AG09319 (cell line): ENCODE results near the gene ROPN1.
"Not testable (repeated sequence)": the region's sequence is repeated elsewhere in the genome, so short reads cannot be mapped to it uniquely, and the experiment has no call there.

Experiments used
- DNase-seq: peaks from one replicate; pipeline ENCODE4 v3.0.0-alpha.2; 2010; ENCODE audit warnings: low read depth; ENCODE audit errors: extremely low read depth
- TF ChIP-seq, protein P1 (sequence below): IDR thresholded peaks from 2 replicates; pipeline ENCODE4 v1.5.1; 2011; ENCODE audit warnings: low read depth, mild to moderate bottlenecking, inconsistent platforms, low read length, moderate library complexity

Gene ROPN1

DNA sequence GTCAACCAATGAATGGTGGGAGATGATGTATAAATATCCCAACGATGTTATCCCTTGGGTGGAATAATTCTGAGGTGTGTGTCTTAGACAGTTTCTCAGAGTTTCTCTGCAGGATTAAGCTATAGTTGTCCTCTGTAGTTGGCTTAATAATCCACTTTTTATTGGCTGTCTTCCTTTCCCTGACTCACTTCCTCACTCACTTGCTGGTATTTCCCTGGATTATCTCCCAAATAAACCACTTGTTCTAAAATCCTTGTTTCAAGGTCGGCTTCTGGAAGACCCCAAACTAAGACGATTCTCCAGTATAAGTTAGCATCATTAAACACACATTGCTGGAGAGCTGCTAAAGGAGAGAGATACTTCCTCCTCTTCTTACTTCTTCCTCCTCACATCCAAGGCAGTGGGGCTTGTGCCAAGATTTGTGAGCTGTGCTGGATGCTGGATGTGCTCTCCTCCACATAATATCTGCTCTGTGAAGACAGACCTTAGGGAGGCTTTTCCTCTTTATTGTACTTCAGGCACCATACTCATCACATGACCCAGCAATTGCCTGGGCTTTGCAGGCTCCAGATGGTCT, 22.5 kb upstream of the ROPN1 start:
- no peak for DNase-seq
- TF ChIP-seq, protein P1, sequence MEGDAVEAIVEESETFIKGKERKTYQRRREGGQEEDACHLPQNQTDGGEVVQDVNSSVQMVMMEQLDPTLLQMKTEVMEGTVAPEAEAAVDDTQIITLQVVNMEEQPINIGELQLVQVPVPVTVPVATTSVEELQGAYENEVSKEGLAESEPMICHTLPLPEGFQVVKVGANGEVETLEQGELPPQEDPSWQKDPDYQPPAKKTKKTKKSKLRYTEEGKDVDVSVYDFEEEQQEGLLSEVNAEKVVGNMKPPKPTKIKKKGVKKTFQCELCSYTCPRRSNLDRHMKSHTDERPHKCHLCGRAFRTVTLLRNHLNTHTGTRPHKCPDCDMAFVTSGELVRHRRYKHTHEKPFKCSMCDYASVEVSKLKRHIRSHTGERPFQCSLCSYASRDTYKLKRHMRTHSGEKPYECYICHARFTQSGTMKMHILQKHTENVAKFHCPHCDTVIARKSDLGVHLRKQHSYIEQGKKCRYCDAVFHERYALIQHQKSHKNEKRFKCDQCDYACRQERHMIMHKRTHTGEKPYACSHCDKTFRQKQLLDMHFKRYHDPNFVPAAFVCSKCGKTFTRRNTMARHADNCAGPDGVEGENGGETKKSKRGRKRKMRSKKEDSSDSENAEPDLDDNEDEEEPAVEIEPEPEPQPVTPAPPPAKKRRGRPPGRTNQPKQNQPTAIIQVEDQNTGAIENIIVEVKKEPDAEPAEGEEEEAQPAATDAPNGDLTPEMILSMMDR, result no peak

DNA sequence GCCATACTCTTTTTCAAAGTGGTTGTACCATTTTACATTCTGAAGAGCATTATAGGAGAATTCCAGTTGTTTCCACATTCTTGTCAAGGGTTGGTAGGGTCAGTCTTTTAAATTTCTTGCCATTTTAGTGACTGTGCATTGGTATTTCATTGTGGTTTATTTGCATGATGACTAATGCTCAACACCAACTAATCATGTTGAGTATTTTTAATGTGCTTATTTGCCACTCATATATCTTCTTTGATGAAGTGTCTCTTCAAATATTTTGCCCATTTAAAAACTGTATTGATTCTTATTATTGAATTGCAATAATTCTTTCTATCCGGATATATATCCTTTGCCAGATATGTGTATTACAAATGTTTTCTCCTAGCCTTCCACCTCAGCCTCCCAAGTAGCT, 16.4 kb upstream of the ROPN1 start:
- not testable (repeated sequence) for DNase-seq

DNA sequence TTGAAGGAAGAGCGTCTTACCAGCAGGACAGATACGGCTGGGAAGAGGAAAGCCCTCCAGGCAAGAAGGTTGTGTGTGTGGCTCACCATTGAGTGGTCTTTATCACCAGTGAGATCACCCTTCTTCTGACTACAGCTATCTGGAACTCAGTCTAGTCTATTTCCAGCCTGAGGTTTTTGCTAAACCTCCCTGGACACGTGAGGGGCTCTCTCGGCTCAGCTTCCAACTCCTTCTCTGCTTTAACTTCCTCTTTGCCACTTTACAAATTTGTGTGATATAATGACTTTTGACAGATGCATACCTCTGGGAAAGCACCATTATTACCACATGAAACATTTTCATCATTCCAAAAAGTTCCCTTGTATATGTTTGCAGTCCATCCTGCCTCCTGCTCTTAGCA, 15.3 kb upstream of the ROPN1 start:
- TF ChIP-seq, protein P1, result no peak
- no peak for DNase-seq

DNA sequence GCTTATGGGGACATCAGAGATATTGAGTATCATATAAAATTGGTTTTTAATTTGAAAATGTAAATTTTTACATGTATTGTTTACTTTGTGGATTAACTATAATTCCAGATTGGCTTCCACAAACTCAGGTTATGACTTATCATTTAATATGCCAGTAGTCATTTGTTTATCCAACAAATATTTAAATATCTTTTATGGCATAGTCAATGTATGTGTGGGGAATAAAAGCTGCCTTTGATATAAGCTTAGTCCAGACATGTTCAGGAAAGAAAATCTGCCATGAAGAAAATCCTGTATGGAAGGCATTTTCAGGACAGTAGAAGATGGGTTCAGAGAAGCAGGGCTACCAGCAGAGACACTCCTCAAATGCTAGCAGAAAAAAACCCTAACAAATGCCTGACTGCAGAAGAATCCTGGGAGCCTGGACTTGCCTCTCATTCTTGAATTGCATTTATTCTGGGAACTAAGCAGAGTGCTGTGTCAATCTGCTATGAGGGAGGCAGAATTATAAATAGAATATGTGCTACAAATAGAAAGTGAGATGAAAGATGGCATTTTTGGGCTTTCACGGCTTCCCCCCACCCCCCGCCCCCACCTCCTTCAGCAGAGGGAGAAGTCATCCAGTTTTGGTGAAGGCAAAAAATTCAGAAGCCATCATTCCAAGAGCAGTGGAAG, 10.6 kb upstream of the ROPN1 start:
- DNase-seq, result not testable (repeated sequence)

DNA sequence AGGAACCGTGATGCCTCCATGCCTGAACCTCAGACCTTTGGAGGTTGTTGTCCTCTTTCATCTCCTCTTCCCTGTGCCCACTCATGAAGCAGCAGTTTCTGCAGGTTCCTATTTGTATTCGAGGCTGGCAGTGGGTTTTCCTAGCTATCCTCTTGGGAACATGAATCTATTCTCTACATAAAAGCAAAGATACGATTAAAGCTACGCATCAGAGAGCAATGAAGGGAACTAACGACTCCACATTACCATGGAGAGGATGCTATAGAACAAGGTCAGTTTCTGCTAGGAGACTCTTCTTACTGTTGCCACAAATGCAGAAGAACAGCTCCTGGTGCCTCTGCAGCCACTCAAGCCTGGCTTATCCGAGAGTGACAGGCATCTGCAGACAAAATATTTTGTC, 9.4 kb upstream of the ROPN1 start:
- DNase-seq, result not testable (repeated sequence)

DNA sequence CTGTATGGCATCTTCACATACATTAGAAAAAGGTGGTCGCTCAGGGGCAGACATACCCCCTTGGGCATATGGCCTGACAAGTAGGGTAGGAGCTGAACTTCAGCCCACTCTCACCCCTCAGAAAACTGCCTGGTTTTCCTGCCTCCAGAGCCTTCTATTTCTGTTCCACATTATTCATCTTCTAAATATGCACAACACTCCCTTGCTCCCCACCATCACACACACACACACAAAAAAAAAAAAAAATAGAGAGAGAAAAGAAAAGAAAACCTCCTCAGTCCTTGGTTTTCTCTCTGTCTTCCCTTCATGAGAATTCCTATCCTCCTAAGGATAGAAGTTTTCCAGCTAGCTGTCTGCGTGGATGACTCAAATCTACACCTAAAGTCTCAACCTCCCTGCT, 5.6 kb upstream of the ROPN1 start:
- TF ChIP-seq, protein P1, result no peak
- no peak for DNase-seq

DNA sequence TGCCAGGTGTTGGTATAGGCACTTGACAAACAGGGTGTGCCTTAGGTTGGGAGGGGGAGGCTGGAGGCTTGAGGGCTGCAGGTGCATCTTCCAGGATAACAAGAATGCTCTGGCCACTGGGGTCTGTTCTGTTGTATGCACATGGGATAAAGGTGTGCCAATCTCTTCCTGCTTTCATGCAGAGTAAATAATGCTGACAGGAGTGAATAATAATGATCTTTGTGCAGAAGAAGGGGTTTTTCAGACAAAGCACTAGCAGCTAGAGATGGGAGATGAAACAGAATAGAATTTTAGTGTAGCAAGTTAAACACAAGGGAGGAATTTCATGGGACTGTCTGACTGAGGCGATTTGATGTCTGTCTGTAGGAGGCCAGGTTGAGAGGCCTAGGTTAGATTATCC, 1.9 kb upstream of the ROPN1 start:
- DNase-seq, result no peak
- TF ChIP-seq, protein P1, result no peak

DNA sequence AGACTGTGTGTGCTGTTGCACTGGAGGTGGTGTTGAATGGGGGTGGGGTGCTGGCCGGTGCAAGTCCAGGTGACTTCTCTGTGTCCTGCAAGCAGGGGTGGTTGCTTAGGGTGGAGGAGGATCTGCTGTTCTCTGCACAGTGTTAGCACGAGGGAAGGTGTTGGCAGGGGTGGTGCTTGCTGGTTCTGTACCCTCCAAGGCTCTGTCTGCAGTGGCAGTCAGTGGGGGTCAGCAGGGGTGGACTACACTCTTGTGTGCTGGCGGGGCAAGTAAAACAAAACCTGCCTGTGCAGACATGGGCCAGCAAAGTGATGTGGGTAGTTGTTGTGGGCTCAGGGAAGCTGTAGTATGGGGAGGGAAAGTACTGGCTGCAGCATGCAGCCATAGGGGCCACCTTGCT, 5.5 kb downstream of the ROPN1 start:
- TF ChIP-seq, protein P1, result no peak

DNA sequence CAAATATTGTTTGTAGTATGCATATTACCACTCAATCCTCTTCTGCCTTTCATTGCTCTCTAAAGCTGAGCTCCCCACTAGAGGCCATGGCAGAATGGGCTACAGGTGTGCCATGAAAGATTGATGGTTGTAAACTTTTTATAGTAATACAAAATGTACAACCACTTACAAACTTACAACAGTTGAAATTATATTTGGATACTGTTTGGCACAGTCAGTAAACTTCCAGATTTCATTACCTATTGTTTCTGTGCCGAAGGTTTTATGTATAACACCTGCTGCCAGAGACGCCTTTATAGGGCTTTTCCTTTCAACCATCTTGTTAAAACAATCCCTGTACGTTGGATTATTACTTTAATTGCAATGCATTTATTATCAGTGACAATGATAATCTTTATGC, 7.0 kb downstream of the ROPN1 start:
- DNase-seq, result no peak
- TF ChIP-seq, protein P1, result no peak

More for the DNA sequence above, 5.5 kb downstream of the ROPN1 start:
- no peak for DNase-seq
